NCI-H82 treated with DMSO at 0.1 percent for 48 hours (cell line): Measurements from ENCODE around the gene TIMM44.

ENCODE experiments used
- DNase-seq: peaks from one replicate; lab custom pipeline; 2025; ENCODE audit not compliant: unreplicated experiment; lab: John Stamatoyannopoulos, UW

Gene TIMM44

DNA sequence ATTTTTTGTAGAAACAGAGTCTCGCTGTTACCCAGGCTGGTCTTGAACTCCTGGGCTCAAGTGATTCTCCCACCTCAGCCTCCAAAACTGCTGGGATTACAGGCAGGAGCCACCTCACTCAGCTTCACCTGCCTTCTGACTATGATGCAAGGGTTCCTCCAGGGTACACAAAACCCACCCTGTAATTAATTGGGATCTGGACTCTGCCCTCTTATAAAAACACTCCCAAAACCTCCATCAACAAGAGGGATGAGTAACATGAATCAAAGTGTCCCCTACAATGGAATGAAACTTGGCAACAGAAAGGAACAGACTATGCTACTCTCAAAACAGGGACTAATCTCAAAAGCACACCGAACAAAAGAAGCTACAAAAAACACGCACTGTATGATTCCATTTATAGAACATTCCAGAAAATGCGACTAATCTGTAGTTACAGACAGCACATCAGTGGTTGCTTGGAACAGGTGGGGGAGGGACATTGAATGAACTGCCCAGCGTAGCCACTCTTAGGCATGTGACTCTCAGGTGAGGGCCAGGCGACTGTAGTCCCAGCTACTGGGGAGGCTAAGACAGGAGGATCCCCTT, 66.1 kb downstream of the TIMM44 start:
- no peak for DNase-seq
